ENCODE data around the gene KIF15. TPM values are rescaled to one million over a fixed set of nuclear protein-coding genes. Genes with fewer than 3 reads are reported as not detected.

The KIF15 gene
- total RNA-seq, 1 experiment from 2014 or later = 20.9 TPM

GRCh38 chr3:44848634-44849033 lies 87.0 kb downstream of the KIF15 start:
- H2AFZ ChIP-seq (ENCODE audit: low read depth, low read length, poor library complexity, severe bottlenecking) = no peak overlapping the region
- H3K4me3 ChIP-seq (replicated peaks in 1 of 2; ENCODE audit: low read depth in 1 of 2, low read length in 2 of 2) = no peak overlapping the region
- DNase-seq (ENCODE audit: low read depth, low spot score) (no peak), ATAC-seq (no peak)
- TF ChIP-seq REST (IDR thresholded peaks at IDR 0.05; ENCODE audit: low read depth) (no peak), ZFX (IDR thresholded peaks at IDR 0.05) (no peak), CBX3 (IDR thresholded peaks at IDR 0.05; ENCODE audit: low read depth) (no peak), EZH2phosphoT487 (IDR thresholded peaks at IDR 0.05; ENCODE audit: borderline replicate concordance) (no peak), FOSL1 (IDR thresholded peaks at IDR 0.05; ENCODE audit: low read depth) (no peak), CTCF (IDR thresholded peaks at IDR 0.05 in 2 of 3, conservative IDR thresholded peaks at IDR 0.05 in 1 of 3; ENCODE audit: borderline replicate concordance in 1 of 3, insufficient read depth in 1 of 3, low read depth in 2 of 3, low read length in 2 of 3) (no peak), POLR2A (IDR thresholded peaks at IDR 0.05; ENCODE audit: borderline replicate concordance, extremely low read depth, insufficient read depth, insufficient read length) (no peak), SIN3A (IDR thresholded peaks at IDR 0.05; ENCODE audit: low read depth) (no peak), TCF7L2 (IDR thresholded peaks at IDR 0.05; ENCODE audit: borderline replicate concordance, extremely low read depth, insufficient read depth, insufficient read length) (no peak), ELF1 (IDR thresholded peaks at IDR 0.05; ENCODE audit: borderline replicate concordance, low read depth) (no peak), EZH2 (IDR thresholded peaks at IDR 0.05) (no peak), YY1 (IDR thresholded peaks at IDR 0.05; ENCODE audit: extremely low read depth, insufficient replicate concordance, low read depth, low read length) (no peak)
- BruUV-seq (replicated peaks) = no TSS peak
- peaks cover 7 to 45% of the 10 kb centered on the region in 2 experiments for H3K36me3 ChIP-seq (ENCODE audit: control insufficient read depth in 1 of 2, insufficient read depth in 2 of 2, low read length in 2 of 2)
- ChIA-PET POLR2A (no interaction called here), RAD21 (ENCODE audit: low non-redundant PET in 1 of 2, low total read pairs in 2 of 2, uncharacterized antibody in 2 of 2, unreplicated experiment in 2 of 2) (no interaction called here), CTCF (no interaction called here)
- no peaks in the 10 kb centered on the region for H3K27me3 ChIP-seq (ENCODE audit: insufficient read depth, low read length)
- H3K4me2 ChIP-seq (ENCODE audit: low read length) = no peak overlapping the region
- no peaks in the 10 kb centered on the region for H3K79me2 ChIP-seq (ENCODE audit: insufficient read depth, low read length)
- H3K9ac ChIP-seq (ENCODE audit: low read length) = no peak overlapping the region
- no peaks in the 10 kb centered on the region for H4K20me1 ChIP-seq (ENCODE audit: insufficient read depth)
- H3K27ac ChIP-seq (ENCODE audit: low read depth, low read length) = no peak overlapping the region
- intact Hi-C loops (cut with micrococcal nuclease) = no loop called here
- H3K9me3 ChIP-seq (ENCODE audit: control insufficient read depth in 1 of 2, insufficient read depth in 1 of 2, low read depth in 1 of 2, low read length in 2 of 2) = peaks cover 0 to 3% of the 10 kb centered on the region in 2 experiments; a peak in 1 of 4 replicates
- H3K4me1 ChIP-seq (ENCODE audit: control insufficient read depth in 1 of 2, insufficient read depth in 2 of 2, low read length in 2 of 2) = no peaks in the 10 kb centered on the region
- H3K9me2 ChIP-seq (ENCODE audit: insufficient read depth) = no peaks in the 10 kb centered on the region
